Measurements from ENCODE around the gene SPAG16.

- TF ChIP-seq CTCF (IDR thresholded peaks at IDR 0.05; ENCODE audit: insufficient read depth, low read depth, low read length), result no peak
- no peak for TF ChIP-seq EZH2 (IDR thresholded peaks at IDR 0.05; ENCODE audit: insufficient read depth, low read length)
These were observed 17.8 kb upstream of the SPAG16 start for GRCh38 chr2:213266421-213266820.

Data from astrocyte (in vitro differentiated cells and primary cell).